Ishikawa (cell line): ENCODE data around the gene REN.
A peak's percentile ranks its signal among the peaks of the same experiment; 100 is the strongest.

Experiments used
- CEBPB ChIP-seq: IDR thresholded peaks from 2 replicates; pipeline ENCODE4 v1.6.1; 2012
- CREB1 ChIP-seq: IDR thresholded peaks from 2 replicates; pipeline ENCODE4 v1.6.1; 2012; ENCODE audit warnings: low read depth
- EGR1 ChIP-seq: IDR thresholded peaks from 2 replicates; pipeline ENCODE4 v1.6.1; 2012
- EP300 ChIP-seq: IDR thresholded peaks from 2 replicates; pipeline ENCODE4 v1.6.1; 2012; ENCODE audit warnings: borderline replicate concordance
- FOXM1 ChIP-seq: IDR thresholded peaks from 2 replicates; pipeline ENCODE4 v1.6.1; 2012; ENCODE audit warnings: low read depth, borderline replicate concordance
- NFIC ChIP-seq: IDR thresholded peaks from 2 replicates; pipeline ENCODE4 v1.6.1; 2012
- RAD21 ChIP-seq: IDR thresholded peaks from 2 replicates; pipeline ENCODE4 v1.6.1; 2012; ENCODE audit warnings: low read depth
- REST ChIP-seq: IDR thresholded peaks from 2 replicates; pipeline ENCODE4 v1.6.1; 2012; ENCODE audit warnings: low read depth, mild to moderate bottlenecking
- TAF1 ChIP-seq: IDR thresholded peaks from 2 replicates; pipeline ENCODE4 v1.6.1; 2012; ENCODE audit warnings: low read depth, mild to moderate bottlenecking
- TCF12 ChIP-seq: IDR thresholded peaks from 2 replicates; pipeline ENCODE4 v1.6.1; 2012; ENCODE audit warnings: low read depth
- TEAD4 ChIP-seq: IDR thresholded peaks from 2 replicates; pipeline ENCODE4 v1.6.1; 2012
- YY1 ChIP-seq: IDR thresholded peaks from 2 replicates; pipeline ENCODE4 v1.6.1; 2012; ENCODE audit warnings: low read depth
- ZBTB7A ChIP-seq: IDR thresholded peaks from 2 replicates; pipeline ENCODE4 v1.6.1; 2012; ENCODE audit warnings: low read depth
- TF ChIP-seq, protein P1 (sequence below): IDR thresholded peaks from 2 replicates; pipeline ENCODE4 v1.6.1; 2012
- TF ChIP-seq, protein P2 (sequence below): IDR thresholded peaks from 2 replicates; pipeline ENCODE4 v1.6.1; 2012

REN gene

GRCh38 chr1:204171751-204172178, 5.6 kb upstream of the REN start:
- TF ChIP-seq EP300 = no peak
- TF ChIP-seq NFIC = no peak
- TF ChIP-seq TEAD4 = peak; percentile 53
- TF ChIP-seq, protein P1, sequence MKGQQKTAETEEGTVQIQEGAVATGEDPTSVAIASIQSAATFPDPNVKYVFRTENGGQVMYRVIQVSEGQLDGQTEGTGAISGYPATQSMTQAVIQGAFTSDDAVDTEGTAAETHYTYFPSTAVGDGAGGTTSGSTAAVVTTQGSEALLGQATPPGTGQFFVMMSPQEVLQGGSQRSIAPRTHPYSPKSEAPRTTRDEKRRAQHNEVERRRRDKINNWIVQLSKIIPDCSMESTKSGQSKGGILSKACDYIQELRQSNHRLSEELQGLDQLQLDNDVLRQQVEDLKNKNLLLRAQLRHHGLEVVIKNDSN = no peak
- TF ChIP-seq TCF12 = 0 out of 2 replicates have a peak, but pooled peaks have one; percentile 17
- peak; percentile 38; the same call in 1 of the 2 replicates for TF ChIP-seq FOXM1
- no peak for TF ChIP-seq YY1
- peak; percentile 68 for TF ChIP-seq CEBPB
- TF ChIP-seq, protein P2, sequence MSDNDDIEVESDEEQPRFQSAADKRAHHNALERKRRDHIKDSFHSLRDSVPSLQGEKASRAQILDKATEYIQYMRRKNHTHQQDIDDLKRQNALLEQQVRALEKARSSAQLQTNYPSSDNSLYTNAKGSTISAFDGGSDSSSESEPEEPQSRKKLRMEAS = no peak
- no peak for TF ChIP-seq REST
- no peak for TF ChIP-seq ZBTB7A

- TF ChIP-seq TAF1 (no peak), FOXM1 (no peak), CREB1 (no peak), ZBTB7A (no peak), TEAD4 (no peak), TCF12 (no peak), REST (no peak), NFIC (no peak)
- TF ChIP-seq, protein P2 = no peak
- TF ChIP-seq, protein P1 = no peak
Measured at GRCh38 chr1:204170494-204171155, 4.5 kb upstream of the REN start.

DNA sequence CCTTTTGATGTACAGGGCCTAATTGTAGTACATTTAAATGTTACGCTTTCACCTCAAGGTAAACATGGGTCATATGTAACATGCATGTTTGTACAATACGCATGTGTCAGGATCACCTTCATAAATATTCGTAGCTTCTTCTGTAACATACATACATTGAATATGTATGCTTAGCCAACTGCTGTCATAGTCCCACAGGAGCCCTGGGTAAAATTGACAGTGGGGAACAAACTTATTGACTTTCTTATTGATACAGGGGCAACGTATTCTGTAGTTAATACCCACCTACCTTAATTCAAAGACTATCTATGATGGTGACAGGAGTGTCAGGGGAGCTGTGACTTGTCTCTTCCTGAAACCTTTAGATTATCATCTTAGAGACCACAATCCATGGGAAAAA, 3.7 kb upstream of the REN start:
- TF ChIP-seq CREB1 = no peak
- TF ChIP-seq, protein P2 = no peak
- no peak for TF ChIP-seq TCF12
- TF ChIP-seq FOXM1 = no peak

- TF ChIP-seq ZBTB7A (no peak), YY1 (no peak), REST (no peak), RAD21 (no peak), EGR1 (no peak), CREB1 (no peak), FOXM1 (no peak), EP300 (no peak), NFIC (no peak), CEBPB (no peak), TEAD4 (no peak), TAF1 (no peak), TCF12 (no peak)
- TF ChIP-seq, protein P1 = no peak
- TF ChIP-seq, protein P2 = no peak
Measured at GRCh38 chr1:204167730-204168129, 1.6 kb upstream of the REN start.
